GM03348 (cell line): ENCODE results near the gene ELP1.
"Not testable (repeated sequence)": the region's sequence is repeated elsewhere in the genome, so short reads cannot be mapped to it uniquely, and the experiment has no call there.

ENCODE experiments used
- DNase-seq: peaks from one replicate; pipeline ENCODE4 v3.0.0; 2012; ENCODE audit warnings: low spot score

The ELP1 gene, protein sequence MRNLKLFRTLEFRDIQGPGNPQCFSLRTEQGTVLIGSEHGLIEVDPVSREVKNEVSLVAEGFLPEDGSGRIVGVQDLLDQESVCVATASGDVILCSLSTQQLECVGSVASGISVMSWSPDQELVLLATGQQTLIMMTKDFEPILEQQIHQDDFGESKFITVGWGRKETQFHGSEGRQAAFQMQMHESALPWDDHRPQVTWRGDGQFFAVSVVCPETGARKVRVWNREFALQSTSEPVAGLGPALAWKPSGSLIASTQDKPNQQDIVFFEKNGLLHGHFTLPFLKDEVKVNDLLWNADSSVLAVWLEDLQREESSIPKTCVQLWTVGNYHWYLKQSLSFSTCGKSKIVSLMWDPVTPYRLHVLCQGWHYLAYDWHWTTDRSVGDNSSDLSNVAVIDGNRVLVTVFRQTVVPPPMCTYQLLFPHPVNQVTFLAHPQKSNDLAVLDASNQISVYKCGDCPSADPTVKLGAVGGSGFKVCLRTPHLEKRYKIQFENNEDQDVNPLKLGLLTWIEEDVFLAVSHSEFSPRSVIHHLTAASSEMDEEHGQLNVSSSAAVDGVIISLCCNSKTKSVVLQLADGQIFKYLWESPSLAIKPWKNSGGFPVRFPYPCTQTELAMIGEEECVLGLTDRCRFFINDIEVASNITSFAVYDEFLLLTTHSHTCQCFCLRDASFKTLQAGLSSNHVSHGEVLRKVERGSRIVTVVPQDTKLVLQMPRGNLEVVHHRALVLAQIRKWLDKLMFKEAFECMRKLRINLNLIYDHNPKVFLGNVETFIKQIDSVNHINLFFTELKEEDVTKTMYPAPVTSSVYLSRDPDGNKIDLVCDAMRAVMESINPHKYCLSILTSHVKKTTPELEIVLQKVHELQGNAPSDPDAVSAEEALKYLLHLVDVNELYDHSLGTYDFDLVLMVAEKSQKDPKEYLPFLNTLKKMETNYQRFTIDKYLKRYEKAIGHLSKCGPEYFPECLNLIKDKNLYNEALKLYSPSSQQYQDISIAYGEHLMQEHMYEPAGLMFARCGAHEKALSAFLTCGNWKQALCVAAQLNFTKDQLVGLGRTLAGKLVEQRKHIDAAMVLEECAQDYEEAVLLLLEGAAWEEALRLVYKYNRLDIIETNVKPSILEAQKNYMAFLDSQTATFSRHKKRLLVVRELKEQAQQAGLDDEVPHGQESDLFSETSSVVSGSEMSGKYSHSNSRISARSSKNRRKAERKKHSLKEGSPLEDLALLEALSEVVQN (N-terminal part only)

DNA sequence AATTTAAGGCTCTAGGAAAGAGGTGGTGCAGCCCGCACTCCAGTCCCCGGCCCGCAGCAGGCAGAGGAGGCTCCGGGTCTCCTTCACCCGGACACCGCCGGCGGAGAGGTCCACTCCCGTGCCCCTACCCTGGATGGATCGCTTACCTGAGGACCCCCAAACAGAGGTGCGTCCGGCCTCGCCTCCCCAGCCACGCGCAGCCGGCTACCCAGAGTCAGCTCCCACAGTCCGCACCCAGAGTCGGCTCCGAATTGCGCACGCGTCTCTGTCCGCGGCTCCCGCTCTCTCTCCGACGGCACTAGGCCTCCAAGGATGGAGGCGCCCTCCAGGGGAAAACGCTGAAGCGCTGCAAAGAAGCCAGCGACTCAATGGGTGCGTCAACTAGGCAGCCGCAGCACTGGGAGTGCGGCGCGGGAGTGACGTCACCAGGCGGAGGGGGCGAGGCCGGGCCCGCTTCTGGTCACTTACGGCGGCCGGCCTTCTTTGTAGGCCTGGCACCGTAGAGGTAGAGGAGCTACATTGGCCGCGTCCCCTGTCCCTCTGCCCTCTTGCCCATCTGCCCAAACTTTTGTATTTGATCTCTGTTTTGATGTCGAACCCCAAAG, at the start of gene ELP1:
TSS of gene ELP1 (minus strand) at position 407 of the 605 bp plus-strand sequence. CDS start 2,978 bp downstream, outside the sequence.
- peak; percentile 97 for DNase-seq

DNA sequence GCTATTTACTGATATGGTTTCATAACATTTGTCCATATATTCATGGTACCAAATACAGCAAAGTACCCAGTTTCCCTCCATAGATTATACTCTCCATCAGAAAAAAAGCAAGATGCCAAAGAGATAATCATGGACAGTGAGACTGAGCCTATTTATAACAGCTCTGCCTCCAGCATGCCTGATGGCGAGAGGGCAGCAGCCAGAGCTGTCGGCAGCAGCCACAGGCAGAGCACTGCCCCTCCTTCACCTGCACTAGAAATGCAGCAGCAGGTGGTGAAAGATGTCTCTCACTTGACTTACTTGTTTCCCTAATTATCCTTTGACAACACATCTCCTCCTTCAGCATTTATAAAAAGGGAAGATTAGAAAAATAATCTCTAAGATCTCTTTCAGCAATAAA, 47.0 kb upstream of the ELP1 start:
- no peak for DNase-seq

DNA sequence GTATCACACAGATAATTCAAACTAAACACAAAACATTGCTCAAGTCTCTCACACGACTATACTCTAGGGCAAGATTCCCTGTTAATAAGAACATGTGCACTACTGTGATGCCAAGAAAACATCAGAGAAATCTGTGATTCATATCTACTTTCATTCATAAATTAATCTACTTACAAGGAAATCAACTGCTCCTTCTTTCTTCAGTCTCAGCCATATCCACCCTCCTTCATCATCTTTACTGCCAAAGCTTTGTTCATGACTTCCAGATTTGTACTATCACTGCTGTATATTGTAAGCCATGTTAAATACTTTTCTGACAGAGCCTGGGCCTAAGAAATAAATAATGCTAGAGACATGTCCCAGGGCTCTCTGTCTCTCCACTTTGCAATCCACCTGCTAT, 44.3 kb upstream of the ELP1 start:
- DNase-seq, result no peak

DNA sequence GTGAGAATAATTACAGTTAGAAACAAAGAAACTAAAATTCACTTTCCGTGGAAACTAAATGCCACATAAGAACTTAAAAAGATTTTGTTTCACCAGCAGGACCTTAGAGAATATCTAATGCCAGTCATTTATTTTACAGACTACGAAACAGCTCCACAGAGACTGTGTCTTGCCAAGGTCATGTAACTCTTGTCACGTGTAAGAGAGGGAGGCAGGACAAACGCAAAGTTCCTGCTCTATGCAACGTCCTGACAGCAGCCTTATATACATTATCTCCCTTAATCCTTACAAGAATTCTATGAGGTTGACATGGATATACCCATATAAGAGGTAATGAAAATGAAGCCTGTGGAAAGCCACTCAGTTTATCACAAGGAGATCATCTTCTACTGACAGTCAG, 40.0 kb upstream of the ELP1 start:
- DNase-seq, result no peak

DNA sequence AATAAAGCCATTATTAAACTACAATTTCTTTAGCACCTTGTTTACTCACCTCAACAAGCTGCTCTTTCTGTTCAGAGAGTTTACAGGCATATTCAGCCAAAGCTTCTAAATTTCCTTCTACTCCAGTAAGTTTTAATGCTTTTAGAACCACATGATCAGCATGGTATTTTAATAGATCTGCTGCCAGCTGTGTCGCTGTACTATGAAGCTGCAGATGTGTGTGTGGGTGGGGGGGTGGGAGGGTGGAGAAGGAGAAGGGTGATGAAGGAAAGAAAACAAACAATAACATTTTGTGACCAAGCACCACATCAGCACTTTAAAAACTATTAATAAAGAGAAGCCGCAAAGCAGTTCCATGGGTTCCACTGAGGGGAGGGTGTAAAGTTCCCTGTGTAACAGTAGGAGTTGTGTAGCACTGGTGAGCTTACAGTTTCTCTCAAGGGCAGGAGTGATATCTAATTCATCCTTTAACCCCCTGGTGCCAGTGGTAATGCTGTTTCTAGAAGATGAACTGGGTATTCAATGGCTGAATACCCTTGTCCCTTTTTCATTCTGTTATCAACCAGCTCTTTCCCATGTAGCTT, 38.8 kb upstream of the ELP1 start:
- peak; percentile 24 for DNase-seq

DNA sequence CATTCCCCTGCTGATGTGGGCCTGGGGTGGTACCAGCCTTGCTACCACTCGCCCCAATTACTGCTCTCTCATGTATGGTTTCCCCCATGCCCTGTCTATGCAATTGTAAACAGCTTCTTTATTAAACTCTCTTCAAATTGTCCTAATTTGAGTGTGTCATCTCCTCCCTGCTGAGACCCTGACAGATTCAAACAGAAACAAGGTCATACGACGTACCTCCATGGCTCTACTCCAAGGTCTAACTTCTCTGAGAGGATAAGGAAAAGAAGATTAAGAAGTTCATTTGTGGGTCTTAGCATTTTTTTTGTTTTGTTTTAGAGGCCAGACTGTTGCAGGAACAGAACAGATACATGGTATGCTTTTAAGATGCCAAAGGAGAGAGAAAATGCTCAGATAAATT, 38.3 kb upstream of the ELP1 start:
- DNase-seq, result no peak

DNA sequence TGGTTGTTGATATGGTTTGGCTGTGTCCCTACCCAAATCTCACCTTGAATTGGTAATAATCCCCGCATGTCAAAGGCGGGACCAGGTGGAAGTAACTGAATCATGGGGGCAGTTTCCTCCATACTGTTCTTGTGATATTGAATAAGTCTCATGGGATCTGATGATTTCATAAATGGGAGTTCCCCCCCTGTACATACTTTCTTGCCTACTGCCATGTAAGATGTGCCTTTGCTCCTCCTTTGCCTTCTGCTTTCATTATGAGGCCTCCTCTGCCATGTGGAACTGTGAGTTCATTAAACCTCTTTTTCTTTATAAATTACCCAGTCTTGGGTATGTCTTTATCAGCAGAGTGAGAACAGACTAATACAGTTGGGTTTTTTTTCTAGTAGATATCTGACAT, 37.5 kb upstream of the ELP1 start:
- not testable (repeated sequence) for DNase-seq

DNA sequence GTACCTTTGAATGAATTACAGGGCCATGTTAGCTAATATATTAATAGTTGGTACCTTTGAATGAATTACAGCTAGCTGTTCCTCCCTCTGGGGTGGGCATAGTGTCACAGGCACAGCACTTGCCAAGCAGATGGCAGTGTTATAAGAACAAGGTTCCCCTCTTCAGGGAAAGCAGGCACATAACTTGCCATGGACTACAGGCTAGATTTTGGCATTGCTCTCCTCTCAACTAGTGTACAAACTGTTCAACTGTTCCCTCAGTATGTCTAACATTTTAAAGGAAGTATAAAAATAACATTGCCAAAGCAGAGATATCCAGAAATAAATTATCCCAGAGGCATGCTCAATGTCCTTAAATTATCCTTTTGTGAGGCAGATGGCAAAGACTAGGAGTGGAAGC, 34.0 kb upstream of the ELP1 start:
- DNase-seq, result no peak

DNA sequence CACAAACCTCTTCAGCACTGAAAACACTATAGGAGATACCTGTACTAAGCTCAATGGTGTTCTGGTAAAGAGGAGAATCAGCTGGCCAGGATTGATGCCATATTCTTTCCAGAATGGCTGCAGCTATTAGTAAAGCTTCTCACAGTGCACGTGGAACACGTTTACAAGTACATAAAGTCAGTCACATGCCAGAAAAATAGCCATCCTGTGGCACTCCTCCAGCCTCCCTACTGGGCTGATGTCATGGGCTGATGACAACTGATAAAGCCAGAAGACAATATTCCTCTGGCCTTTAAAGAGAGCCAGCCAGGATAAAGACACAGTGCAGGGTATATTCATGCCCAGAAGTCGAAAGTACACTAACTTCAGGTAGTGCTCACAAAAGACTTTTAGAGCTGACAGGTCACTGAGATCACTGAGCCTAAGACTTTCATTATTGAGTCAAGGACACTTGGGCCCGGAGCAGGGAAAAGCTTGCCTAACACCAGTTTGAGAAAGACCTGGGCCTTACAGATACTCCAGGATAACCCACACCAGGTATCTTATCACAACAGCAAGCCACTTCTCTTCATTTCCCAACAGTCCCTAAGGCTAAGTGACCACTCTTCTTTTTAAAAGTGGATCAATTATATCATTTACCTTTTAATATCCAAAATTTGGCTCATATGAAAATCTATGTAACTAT, 29.7 kb upstream of the ELP1 start:
- no peak for DNase-seq

DNA sequence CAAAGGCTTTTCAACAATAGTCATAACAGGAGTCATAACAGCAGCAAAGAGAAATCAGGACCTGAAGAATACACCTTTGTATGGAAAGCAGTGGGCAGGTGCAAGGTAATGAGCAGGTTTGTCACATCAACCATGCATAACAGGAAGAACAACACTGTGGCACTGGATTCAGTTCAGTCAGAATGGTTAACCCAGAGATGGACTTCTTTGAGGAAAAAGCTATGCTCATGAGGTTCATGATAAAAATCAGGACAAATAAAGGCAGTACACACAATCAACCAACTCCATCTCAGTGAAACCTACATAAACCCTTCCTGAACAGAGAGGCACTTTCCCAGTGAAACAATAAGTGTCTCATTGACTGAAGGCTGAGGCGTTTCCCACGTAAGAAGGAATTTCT, 27.2 kb upstream of the ELP1 start:
- DNase-seq, result no peak

DNA sequence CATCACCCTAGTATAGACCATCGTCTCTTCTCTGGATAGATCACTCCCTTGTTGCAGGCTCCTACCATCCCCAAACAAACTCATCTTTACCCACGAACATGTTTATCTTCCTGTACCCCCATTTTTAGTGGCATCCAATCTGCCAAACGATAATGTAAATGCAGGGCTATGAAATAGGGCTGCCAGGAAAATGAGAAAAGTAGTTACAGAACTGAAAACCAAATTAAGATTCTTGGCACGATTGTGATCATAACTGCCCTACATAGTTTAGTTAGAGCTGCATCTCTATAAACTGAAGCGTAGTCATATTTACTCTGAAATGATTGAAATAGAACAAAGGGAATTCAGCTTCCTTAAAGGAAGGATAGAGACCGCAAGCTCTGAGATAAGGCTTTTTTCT, 26.4 kb upstream of the ELP1 start:
- no peak for DNase-seq

DNA sequence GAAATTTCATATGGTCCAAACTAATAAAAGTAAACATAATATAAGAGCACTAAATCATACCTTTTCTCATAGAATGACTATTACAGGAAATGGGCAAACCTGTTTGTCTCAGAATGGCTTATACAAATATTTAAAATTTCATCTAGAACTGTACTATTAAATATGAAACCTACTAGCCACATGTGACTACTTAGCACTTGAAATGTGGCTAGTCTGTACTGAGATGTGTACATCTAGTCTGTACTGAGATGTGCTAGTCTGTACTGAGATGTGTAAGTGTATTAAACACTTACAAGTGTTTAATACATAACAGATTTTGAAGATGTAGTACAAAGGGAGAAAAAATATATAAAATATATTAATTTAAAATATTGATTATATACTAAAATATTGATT, 22.7 kb upstream of the ELP1 start:
- no peak for DNase-seq

DNA sequence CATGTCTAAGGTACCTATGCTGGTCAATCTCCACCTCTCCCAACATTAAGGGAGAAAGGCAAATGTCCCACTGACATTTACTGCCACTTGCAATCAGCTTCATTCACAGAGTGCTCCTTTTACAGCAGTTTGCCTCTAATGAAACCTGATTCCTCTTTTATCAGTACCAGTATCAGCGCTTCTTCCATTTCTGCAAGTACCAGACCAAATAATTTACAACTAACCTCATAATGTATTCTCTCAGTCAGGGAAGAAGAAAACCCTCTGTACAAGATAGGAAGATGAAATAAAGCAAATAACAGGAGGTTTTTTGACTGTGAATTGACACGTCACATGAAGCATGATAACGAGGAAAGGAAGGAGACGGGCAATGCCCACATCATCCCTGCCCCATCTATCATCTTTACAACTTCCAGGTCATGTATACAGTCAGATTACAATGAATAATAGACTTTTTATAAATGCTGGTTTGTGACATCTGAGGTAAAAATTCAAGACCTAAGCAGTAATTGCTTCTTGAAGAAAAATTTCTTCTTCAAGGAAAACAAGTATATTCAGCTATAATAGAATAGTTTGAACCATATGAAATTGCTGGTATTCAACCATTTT, 22.2 kb upstream of the ELP1 start:
- DNase-seq, result no peak

DNA sequence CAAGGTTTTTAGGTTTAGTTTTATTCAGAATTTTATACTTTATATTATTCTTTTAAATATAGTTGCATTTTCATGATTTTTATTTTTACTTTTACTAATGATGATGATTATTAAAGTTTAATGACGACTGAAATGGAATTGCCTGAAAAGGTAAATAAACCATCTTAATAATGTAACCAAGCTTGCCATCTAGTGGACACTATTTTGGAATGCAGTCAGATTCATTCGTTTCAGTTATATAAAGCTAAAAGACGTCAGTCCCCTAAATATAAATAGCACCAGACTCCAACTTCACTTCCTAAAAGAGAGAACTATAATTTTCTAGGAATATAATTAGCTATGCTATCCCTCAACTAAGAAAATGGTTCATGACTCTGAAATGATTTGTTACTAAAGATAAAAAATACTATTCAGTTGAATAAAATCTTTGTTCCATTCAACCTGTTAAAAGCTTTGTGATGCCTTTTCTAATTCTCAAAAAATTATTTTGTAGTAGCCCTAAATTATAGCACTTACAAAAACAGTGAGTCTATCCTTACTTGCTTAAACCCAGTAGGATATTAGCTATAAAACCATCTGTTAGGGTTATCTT, 20.2 kb upstream of the ELP1 start:
- peak; percentile 62 for DNase-seq

DNA sequence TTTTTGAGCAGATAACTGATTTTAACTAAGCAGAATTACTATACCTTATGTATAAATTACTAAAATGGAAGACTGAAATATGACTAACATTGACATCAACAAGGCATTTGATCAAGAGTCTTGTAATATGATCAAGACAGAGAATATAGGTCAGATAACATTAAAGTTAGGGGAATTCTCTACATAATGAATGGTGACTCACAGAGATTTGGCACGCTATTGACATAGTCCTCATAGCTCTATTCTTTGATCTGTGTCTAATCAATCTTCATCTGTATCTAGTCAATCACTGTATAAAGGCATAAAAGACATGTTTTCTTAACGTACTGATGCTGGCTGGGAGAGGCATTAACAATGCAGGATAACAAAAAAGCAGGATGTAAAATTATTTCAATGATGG, 17.7 kb upstream of the ELP1 start:
- no peak for DNase-seq

DNA sequence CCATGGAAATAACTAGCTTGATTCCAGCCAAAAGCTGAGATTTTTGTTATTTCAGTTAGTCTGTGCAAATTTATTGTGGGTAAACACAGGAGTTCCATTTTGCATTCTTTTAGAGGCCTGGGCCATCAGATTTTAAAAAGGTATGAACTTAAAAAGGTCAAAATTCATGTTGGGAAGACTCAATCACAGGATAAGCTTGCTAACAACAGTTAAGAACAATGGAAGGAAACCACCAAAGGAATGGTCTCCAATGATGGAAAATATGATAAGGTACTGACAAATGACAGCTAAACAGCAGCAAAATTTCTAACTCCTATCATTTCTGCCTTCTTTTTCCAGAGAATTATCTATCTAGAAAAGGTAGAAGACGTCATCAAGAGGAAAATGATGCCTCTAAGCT, 16.2 kb upstream of the ELP1 start:
- DNase-seq, result no peak

DNA sequence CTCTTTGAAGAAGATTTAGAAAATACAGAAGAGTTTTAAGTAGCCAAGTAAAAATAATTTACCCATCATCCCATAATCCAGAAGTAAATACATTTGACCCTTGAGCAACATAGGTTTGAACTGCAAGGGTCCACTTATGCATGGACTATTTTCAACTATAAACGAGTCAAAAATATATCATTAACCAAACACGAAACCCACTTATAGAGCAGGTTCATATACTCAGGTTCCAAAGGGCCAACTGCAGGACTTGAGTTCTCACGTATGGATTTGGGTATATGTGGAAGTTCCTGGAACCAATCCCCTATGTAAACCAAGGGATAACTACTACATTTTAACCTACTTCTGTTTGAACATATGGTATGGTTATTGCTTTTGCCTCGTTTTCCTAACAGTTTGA, 6.1 kb upstream of the ELP1 start:
- DNase-seq, result no peak

DNA sequence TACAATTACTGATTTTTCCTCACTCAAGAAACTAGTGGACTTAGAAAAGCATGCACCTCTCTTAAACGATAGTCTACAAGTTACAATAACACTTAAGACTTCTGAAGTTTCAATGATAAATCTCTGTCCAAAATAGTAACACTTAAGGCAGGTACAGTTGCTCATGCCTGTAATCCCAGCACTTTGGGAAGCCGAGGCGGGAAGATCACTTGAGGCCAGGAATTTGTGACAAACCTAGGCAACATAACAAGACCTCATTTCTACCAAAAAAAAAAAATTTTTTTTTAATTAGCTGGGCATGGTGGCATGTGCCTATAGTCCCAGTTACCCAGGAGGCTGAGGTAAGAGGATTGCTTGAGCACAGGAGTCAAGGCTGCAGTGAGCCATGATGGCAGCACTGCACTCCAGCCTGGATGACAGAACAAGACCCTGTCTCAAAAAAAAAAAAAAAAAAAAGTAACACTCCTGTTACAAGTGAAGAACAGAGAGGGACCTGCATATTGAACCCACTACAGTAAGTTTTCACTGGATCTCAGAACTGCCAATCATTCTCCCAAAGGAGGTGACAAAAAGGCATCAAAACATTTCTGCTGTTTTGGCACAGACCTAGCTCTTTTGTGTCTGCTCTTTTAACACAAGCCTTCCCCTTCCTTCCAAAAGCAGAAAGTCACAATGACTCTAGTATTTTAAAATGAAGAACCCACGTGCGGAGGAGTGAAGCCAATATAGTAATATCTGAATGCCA, 3.8 kb upstream of the ELP1 start:
- DNase-seq, result no peak

DNA sequence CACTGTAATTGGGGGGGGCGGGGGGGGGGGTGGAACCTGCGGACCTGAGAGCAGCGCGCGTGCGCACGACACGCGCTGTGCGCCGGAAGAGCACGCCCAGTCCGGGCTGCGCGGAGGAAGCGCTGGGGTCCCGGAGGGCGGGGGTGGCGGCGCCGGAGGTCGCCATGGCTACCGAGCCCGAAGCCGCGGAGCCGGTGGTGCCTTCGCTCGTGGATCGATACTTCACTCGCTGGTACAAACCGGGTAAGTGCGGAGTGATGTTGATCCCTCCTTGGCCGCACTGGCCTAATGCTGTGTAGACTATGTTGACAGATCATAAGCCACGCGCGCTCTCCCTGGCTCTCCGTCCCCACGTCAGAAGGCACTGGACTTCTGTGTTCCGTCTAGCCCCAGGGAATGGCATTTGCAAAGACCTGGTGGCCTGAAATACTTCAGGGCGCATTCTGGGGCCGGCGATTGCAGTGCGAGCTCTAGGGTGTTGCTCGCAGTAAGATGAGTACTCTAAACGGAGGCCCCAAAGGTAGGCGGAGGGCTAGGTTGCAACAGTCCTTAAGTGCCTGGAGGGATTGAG, 484 bp upstream of the ELP1 start, which contains the start of gene ABITRAM:
TSS of gene ABITRAM (plus strand) at position 78 of the 571 bp plus-strand sequence. CDS start at position 165, 87 bp downstream.
- peak; percentile 97 for DNase-seq
